Activated CD8-positive, alpha-beta memory T cell treated with anti-CD3 and anti-CD28 coated beads, Interleukin-2, amount 50 U/mL, for 24 hours (primary cell): ENCODE results near the gene SEMA6A.

Experiments
- DNase-seq: peaks from one replicate; pipeline ENCODE4 v3.0.0-alpha.2; 2020; ENCODE audit errors: extremely low read depth

SEMA6A gene

DNA sequence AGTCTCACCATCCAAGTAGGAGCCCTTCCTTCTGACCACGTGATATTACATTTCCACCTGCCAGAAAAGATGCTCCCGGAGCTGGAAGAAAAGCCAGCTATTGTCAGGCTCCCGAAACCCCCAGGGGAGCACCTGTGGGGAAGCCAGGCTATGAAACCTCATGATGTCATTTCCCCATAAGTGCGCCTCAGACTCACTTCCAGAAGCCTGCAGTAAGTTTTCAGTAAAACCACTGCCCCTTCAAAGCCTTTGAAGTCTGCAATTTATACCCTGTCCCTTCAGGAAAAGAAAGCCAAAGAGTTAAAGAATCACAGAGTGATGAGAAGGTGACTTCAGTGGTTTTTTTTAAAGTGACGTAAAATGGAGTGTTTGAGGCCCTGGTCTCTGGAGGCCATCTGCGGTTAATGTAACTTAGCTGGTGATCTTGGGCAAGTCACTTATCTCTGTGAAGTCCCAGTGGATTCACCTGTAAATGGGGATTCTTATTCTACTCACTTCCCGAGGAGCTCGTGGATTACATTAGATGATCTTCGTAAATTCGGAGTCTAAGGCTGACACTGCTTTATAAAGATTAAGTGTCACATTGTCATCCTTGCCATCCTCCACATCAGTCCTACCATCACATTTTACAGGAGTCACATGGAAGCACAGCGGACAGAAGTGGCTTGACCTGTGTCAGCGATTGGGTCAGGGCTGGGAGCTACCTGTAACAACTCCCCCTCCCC is 2.6 kb upstream of the SEMA6A start:
- DNase-seq = no peak

DNA sequence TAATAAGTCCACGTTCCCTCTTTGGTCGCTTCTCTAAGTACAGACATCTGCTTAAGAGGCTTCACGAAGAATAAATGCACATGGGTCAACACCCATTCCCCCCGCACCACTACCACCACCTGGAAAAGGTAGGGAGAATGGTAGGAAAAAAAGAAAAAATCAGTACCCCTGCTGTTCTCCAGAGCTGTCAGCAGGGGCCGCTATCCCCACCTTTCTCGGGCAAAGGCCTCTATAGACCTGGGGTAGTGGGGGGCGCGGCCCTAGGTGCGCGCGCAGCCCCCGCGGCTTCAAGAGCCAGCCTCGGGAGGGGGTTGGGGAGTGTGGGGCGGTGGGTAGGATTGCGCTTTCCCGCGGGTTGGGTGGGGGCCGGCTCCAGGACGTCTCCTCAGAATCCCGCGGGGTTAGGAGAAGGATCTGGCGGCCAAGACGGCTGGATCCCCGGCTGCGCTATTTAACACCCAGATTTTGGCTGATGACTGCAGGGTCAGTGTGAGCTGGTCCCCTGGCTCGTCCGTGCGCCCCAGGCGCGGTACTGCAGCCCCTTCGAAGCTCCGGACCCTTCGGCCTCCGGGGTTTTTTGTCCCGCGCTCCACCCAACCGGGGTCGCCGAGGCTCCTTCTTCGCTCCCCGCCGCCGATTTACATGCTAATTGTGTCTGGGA is 1.6 kb upstream of the SEMA6A start:
- peak; percentile 2 for DNase-seq

- no peak for DNase-seq
Measured at GRCh38 chr5:116575326-116576052, 866 bp upstream of the SEMA6A start.

- no peak for DNase-seq
Measured at GRCh38 chr5:116573702-116574366, 789 bp downstream of the SEMA6A start.

GRCh38 chr5:116573279-116573701 is 1.3 kb downstream of the SEMA6A start:
- no peak for DNase-seq

- no peak for DNase-seq
Measured at GRCh38 chr5:116572350-116573278, 2.0 kb downstream of the SEMA6A start.

GRCh38 chr5:116571568-116572349 is 2.9 kb downstream of the SEMA6A start:
- no peak for DNase-seq

DNA sequence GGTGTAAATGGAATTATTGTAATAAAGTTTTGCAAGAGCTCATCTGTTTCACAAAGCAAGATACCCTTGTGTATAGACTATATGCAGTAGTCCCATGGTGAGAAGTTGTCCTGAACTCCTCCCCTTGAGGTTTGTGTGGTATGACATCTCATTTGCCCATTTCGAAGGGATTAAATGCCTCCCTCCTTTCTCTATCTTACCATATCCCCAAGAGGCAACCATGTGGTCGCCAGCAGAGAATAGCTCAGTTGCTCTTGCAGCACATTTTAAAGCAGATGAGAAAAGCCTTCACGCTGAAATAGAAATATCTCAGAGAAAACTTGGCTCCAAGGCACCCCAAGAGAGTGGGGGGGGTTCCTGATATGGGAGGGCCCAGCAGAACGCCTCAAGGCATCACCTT is 4.6 kb downstream of the SEMA6A start:
- DNase-seq = no peak

- DNase-seq = no peak
Measured at GRCh38 chr5:116567106-116567505, 7.5 kb downstream of the SEMA6A start.

- DNase-seq = no peak
Measured at GRCh38 chr5:116566251-116566650, 8.4 kb downstream of the SEMA6A start.

DNA sequence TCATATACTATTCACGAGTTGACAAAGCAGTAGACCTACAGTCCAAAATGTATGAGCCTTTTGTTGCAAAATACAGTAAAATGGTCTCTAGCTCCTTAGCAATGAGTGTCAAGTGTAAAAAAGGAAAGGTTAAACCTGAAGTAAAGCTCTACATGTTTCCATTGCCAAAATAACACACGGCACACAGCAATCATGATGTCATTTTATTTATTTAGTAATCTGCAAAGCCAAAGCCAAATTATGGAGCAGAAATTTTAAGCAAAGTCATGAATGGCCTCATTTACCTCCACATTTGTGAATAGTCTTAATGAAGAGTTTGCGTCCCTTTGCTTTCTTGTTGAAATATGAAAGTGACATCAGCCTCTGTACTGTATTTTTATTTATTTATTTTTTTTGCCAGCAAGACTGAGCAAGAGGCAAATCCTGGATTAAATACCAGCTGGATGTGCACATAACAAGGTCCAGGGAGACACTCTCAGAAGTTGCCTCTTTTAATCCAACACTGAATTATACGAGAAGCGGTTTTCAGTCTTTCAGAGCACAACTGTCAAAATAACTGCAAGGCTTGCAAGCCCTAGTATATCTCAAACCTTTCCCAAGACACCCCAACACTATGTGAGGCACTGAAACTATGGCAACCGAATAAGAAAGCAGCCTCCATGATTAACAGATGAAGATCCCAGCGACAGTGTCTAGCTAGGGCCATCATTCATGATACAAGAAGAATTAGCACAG is 9.7 kb downstream of the SEMA6A start:
- no peak for DNase-seq

DNA sequence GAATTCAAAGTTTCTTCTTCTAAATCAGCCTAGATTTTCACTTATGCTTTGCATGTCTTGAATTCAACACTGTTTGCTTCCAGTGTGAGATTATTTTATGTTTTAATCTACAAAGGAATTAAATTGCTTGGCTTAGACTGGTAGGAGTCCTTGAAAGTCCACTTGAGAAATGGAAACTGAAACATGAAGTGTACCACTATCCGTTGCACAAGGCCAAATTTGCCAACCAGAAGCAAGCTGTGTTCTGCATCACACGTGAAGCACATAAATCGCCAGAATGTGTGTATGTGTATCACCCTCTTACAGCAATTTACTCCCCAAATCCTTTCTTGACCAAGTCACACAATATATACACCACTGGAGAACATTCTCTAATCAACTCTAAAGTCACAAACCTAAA is 10.3 kb downstream of the SEMA6A start:
- DNase-seq = no peak

GRCh38 chr5:116563736-116564308 is 10.8 kb downstream of the SEMA6A start:
- DNase-seq = no peak

DNA sequence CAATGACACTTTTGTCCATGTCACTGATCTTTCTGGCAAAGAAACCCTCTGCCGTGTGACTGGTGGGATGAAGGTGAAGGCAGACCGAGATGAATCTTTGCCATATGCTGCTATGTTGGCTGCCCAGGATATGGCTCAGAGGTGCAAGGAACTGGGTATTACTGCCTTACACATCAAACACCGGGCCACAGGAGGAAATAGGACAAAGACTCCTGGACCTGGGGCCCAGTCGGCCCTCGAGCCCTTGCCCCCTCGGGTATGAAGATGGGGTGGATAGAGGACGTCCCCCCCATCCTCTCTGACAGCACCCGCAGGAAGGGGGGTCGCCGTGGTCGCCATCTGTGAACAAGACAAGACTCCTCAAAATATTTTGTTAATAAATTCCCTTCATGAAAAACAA is 12.0 kb downstream of the SEMA6A start:
- DNase-seq = no peak

- no peak for DNase-seq
Measured at GRCh38 chr5:116561658-116562057, 13.0 kb downstream of the SEMA6A start.

DNA sequence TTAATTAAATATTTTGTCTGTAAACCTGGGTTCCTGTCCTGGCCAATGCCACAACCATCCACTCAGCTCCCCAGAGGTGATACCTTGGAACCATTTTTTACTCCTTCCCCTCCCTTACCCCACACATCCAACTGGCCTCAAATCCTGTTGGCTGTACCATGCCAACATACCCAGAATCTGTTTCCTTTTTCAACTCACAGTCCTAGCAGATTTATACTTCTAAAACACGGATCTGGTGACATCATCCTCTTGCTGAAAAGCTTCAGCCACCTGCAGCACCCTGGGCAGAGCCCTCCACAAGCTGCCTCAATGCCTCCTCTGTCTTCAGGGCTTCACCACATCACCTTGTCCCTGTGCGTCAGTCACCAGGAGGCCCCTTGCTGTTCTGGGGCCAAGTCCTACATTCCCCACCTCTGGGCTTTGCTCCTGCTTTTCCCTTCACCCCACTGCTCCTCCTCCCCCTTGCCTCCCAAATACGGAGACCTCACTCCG is 14.9 kb downstream of the SEMA6A start:
- no peak for DNase-seq

GRCh38 chr5:116559239-116559638 is 15.4 kb downstream of the SEMA6A start:
- no peak for DNase-seq

DNA sequence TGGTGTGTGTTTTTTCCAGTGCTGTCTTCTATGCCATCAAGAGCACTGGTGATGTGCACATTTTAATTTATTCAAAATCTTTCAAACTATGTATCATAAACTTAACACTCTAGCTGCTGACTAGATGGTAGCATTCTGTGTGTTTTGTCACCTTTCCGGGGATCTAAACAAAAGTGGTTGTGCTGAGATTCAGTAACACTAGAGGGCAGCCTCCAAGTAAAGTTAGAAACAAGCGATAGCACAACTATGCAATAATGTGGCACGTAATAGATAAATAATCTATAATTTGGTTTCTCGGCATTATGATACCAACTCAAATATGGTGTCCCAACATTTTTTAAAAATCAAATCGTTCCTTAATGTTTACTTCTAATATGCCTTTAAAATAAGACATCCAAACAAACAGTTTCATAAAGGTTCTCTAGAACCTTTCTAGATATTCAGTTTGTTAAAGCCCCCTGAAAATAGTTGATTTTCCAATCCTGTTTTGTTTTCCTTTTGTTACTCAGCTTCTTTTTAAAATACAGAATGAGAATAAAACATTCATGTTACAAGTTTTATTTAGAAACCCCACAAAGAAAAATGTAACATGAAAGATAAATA is 16.9 kb downstream of the SEMA6A start:
- DNase-seq = no peak

- DNase-seq = no peak
Measured at GRCh38 chr5:116554764-116555163, 19.9 kb downstream of the SEMA6A start.
